PC-3 (cell line): ENCODE measurements around the gene KMT5C. TPM values are rescaled to one million over a fixed set of nuclear protein-coding genes. Genes with fewer than 3 reads are reported as not detected.

Experiments used
- ATAC-seq: fragments of 200-7000 bp; cut with Tn5 transposase; 2 replicates; pipeline ENCODE4 v1.9.1; 2020; ENCODE audit warnings: mild to moderate bottlenecking, moderate library complexity
- BruUV-seq: library from RNA; stranded (reverse); fragments of 400-500 nt; replicated peaks from 2 replicates; lab custom pipeline; 2021; lab: Mats Ljungman, UMichigan
- CTCF ChIA-PET: fragments of 300-600 bp; sonication (Branson Sonifier 250); formaldehyde crosslinking; loops from one replicate; lab custom pipeline; 2022; ENCODE audit warnings: antibody characterized with exemption; lab: Charles Lee
- POLR2A ChIA-PET: fragments of 300-600 bp; sonication (Branson Sonifier 250); formaldehyde crosslinking; loops from one replicate; lab custom pipeline; 2022; ENCODE audit warnings: antibody characterized with exemption; ENCODE audit not compliant: unreplicated experiment; lab: Charles Lee
- DNase-seq: peaks from one replicate; pipeline ENCODE4 v3.0.0-alpha.2; 2015
- H2AFZ ChIP-seq: fragments of 300-600 bp; sonication (generic); 2 replicates; pipeline ENCODE4 v1.6.0; 2016; ENCODE audit warnings: antibody characterized with exemption, low read length
- H3F3A ChIP-seq: fragments of 300-600 bp; sonication (generic); one replicate; pipeline ENCODE4 v1.6.0; 2017; ENCODE audit warnings: antibody characterized with exemption, low read length, control low read depth, mild to moderate bottlenecking; ENCODE audit not compliant: unreplicated experiment
- H3K27ac ChIP-seq: fragments of 300-600 bp; sonication (generic); 2 replicates; pipeline ENCODE4 v1.5.1; 2016; ENCODE audit warnings: mild to moderate bottlenecking, low read length
- H3K27me3 ChIP-seq: fragments of 300-600 bp; sonication (generic); 2 replicates; pipeline ENCODE4 v1.6.1; 2016; ENCODE audit warnings: low read length, mixed read lengths
- H3K36me3 ChIP-seq: fragments of 300-600 bp; sonication (generic); 2 replicates; pipeline ENCODE4 v1.6.1; 2016; ENCODE audit warnings: low read depth, mixed run types, low read length, mixed read lengths
- H3K4me1 ChIP-seq: fragments of 300-600 bp; sonication (generic); 2 replicates; pipeline ENCODE4 v1.5.1; 2016; ENCODE audit warnings: low read length; ENCODE audit not compliant: insufficient read depth
- H3K4me2 ChIP-seq: fragments of 300-600 bp; sonication (generic); 2 replicates; pipeline ENCODE4 v1.6.0; 2016; ENCODE audit warnings: low read length
- H3K4me3 ChIP-seq: fragments of 300-600 bp; sonication (generic); 2 replicates; pipeline ENCODE4 v1.5.1; 2016; ENCODE audit warnings: mild to moderate bottlenecking, low read length, mixed read lengths
- H3K79me2 ChIP-seq: fragments of 300-600 bp; sonication (generic); 2 replicates; pipeline ENCODE4 v1.6.1; 2017; ENCODE audit warnings: low read length, mixed read lengths
- H3K9ac ChIP-seq: fragments of 300-600 bp; sonication (generic); 2 replicates; pipeline ENCODE4 v1.6.0; 2016; ENCODE audit warnings: mild to moderate bottlenecking, low read length
- H3K9me2 ChIP-seq: fragments of 300-600 bp; sonication (generic); replicated peaks from 2 replicates; pipeline ENCODE4 v1.6.1; 2016; ENCODE audit warnings: mixed run types, low read length, mixed read lengths
- H3K9me3 ChIP-seq: fragments of 300-600 bp; sonication (generic); 2 replicates; pipeline ENCODE4 v1.6.1; 2016; ENCODE audit warnings: low read length, mixed read lengths
- H4K20me1 ChIP-seq: fragments of 300-600 bp; sonication (generic); 2 replicates; pipeline ENCODE4 v1.6.1; 2016; ENCODE audit warnings: low read length, mixed read lengths
- EZH2 ChIP-seq: fragments of 300-600 bp; sonication (generic); IDR thresholded peaks from one replicate; pipeline ENCODE4 v1.6.1; 2017; ENCODE audit warnings: antibody characterized with exemption, mild to moderate bottlenecking, low read length; ENCODE audit not compliant: unreplicated experiment
- EZH2phosphoT487 ChIP-seq: fragments of 300-600 bp; sonication (generic); IDR thresholded peaks from 2 replicates; pipeline ENCODE4 v1.6.1; 2018; ENCODE audit warnings: mild to moderate bottlenecking, antibody characterized with exemption, low read length, borderline replicate concordance
- intact Hi-C: fragments of 100-400 bp; cut with micrococcal nuclease; formaldehyde crosslinking; loops from 2 replicates; pipeline ENCODE4 v1.9.0; 2023
- total RNA-seq: library from RNA; depleted of rRNA; stranded (reverse); fragments of >200 nt; gene quantifications from 2 replicates; pipeline ENCODE4 v1.2.3, GENCODE V29; 2014
- TF ChIP-seq, protein P1 (sequence below): fragments of 300-600 bp; sonication (generic); conservative IDR thresholded peaks from 2 replicates; pipeline ENCODE4 v1.5.1; 2017; ENCODE audit warnings: antibody characterized with exemption, low read depth, mild to moderate bottlenecking, low read length

KMT5C gene
- total RNA-seq, 1 experiment from 2014 or later: 21.9 TPM

GRCh38 chr19:55362990-55363716 is 23.5 kb downstream of the KMT5C start, which contains the start of gene GARIN5B:
Gene GARIN5B, minus strand, starts transcription at chr19:55363260. Its CDS starts 194 bp downstream, at chr19:55363066.
- POLR2A ChIA-PET: no interaction called here
- TF ChIP-seq EZH2phosphoT487: no peak
- TF ChIP-seq, protein P1, sequence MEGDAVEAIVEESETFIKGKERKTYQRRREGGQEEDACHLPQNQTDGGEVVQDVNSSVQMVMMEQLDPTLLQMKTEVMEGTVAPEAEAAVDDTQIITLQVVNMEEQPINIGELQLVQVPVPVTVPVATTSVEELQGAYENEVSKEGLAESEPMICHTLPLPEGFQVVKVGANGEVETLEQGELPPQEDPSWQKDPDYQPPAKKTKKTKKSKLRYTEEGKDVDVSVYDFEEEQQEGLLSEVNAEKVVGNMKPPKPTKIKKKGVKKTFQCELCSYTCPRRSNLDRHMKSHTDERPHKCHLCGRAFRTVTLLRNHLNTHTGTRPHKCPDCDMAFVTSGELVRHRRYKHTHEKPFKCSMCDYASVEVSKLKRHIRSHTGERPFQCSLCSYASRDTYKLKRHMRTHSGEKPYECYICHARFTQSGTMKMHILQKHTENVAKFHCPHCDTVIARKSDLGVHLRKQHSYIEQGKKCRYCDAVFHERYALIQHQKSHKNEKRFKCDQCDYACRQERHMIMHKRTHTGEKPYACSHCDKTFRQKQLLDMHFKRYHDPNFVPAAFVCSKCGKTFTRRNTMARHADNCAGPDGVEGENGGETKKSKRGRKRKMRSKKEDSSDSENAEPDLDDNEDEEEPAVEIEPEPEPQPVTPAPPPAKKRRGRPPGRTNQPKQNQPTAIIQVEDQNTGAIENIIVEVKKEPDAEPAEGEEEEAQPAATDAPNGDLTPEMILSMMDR: no peak
- TF ChIP-seq EZH2: no peak
- no peaks in the 10 kb centered on the region for H3K9me3 ChIP-seq
- no peaks in the 10 kb centered on the region for H3K9me2 ChIP-seq
- no peak within 1 kb of the TSS for H3K27ac ChIP-seq
- H4K20me1 ChIP-seq: no peaks in the 10 kb centered on the region
- intact Hi-C loops: no loop called here
- DNase-seq: no peak
- CTCF ChIA-PET: no interaction called here
- H3K27me3 ChIP-seq: no peaks in the 10 kb centered on the region
- H3K4me3 ChIP-seq: no peak within 1 kb of the TSS
- H3K4me2 ChIP-seq: no peak within 1 kb of the TSS
- no peaks in the 10 kb centered on the region for H3K36me3 ChIP-seq
- H3K9ac ChIP-seq: no peak within 1 kb of the TSS
- BruUV-seq: no TSS peak
- H2AFZ ChIP-seq: no peak within 1 kb of the TSS
- H3K4me1 ChIP-seq: no peaks in the 10 kb centered on the region
- H3K79me2 ChIP-seq: no peaks in the 10 kb centered on the region
- H3F3A ChIP-seq: no peaks in the 10 kb centered on the region
- no peak for ATAC-seq

DNA sequence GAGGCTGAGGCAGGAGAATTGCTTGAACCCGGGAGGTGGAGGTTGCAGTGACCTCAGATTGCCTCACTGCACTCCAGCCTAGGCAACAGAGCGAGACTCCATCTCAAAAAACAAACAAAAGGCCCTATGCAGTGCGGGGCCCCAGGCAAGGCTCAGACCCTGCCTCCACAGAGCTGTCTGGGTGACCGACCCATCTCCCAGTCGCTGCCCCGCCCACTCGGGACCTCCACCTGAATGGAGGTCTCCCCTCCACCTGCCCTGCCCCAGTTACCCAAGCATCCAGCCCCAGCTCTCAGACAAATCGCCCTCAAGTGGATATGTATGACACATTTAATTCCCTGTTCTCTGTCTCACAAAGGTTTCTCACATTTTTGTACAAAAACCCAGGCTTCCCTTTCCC is 25.6 kb downstream of the KMT5C start:
- no peaks in the 10 kb centered on the region for H3K36me3 ChIP-seq
- no TSS peak for BruUV-seq
- ATAC-seq: no peak
- no peaks in the 10 kb centered on the region for H3K27me3 ChIP-seq
- H3K4me3 ChIP-seq: no peak overlapping the region
- no peaks in the 10 kb centered on the region for H4K20me1 ChIP-seq
- no peak overlapping the region for H3K4me2 ChIP-seq
- H3K9me3 ChIP-seq: no peaks in the 10 kb centered on the region
- ChIA-PET CTCF (no interaction called here), POLR2A (no interaction called here)
- no peaks in the 10 kb centered on the region for H3K79me2 ChIP-seq
- H3K4me1 ChIP-seq: peaks cover 11% of the 10 kb centered on the region
- no peak overlapping the region for H3K9ac ChIP-seq
- no peak overlapping the region for H2AFZ ChIP-seq
- no peak for DNase-seq
- TF ChIP-seq EZH2phosphoT487 (no peak), EZH2 (no peak)
- TF ChIP-seq, protein P1: no peak
- H3K27ac ChIP-seq: no peak overlapping the region
- H3K9me2 ChIP-seq: no peaks in the 10 kb centered on the region
- no peaks in the 10 kb centered on the region for H3F3A ChIP-seq
- intact Hi-C loops: no loop called here

GRCh38 chr19:55365964-55366363 is 26.3 kb downstream of the KMT5C start:
- H3K4me1 ChIP-seq: peaks cover 17% of the 10 kb centered on the region
- H3K79me2 ChIP-seq: no peaks in the 10 kb centered on the region
- no peaks in the 10 kb centered on the region for H4K20me1 ChIP-seq
- no peak overlapping the region for H3K4me3 ChIP-seq
- H2AFZ ChIP-seq: no peak overlapping the region
- DNase-seq: no peak
- H3K9me2 ChIP-seq: no peaks in the 10 kb centered on the region
- no peak overlapping the region for H3K9ac ChIP-seq
- no peak for ATAC-seq
- POLR2A ChIA-PET: interaction anchor here (0.6 kb wide), 1 partner anchor 78 kb away, joined by 7 read pairs; no protein-coding TSS in a partner anchor
- H3K36me3 ChIP-seq: no peaks in the 10 kb centered on the region
- no peak overlapping the region for H3K27ac ChIP-seq
- H3F3A ChIP-seq: peaks cover 5% of the 10 kb centered on the region
- H3K27me3 ChIP-seq: no peaks in the 10 kb centered on the region
- intact Hi-C loops: no loop called here
- CTCF ChIA-PET: no interaction called here
- H3K4me2 ChIP-seq: no peak overlapping the region
- no TSS peak for BruUV-seq
- no peaks in the 10 kb centered on the region for H3K9me3 ChIP-seq
- TF ChIP-seq, protein P1: no peak
- TF ChIP-seq EZH2phosphoT487: no peak
- TF ChIP-seq EZH2: no peak
